PC-3 (cell line): Measurements from ENCODE around the gene EXTL2.

Source experiments
- CTCF ChIP-seq: fragments of 300-600 bp; sonication (generic); conservative IDR thresholded peaks from 2 replicates; pipeline ENCODE4 v1.5.1; 2017; ENCODE audit warnings: antibody characterized with exemption, low read depth, mild to moderate bottlenecking, low read length
- EZH2 ChIP-seq: fragments of 300-600 bp; sonication (generic); IDR thresholded peaks from one replicate; pipeline ENCODE4 v1.6.1; 2017; ENCODE audit warnings: antibody characterized with exemption, mild to moderate bottlenecking, low read length; ENCODE audit not compliant: unreplicated experiment
- EZH2phosphoT487 ChIP-seq: fragments of 300-600 bp; sonication (generic); IDR thresholded peaks from 2 replicates; pipeline ENCODE4 v1.6.1; 2018; ENCODE audit warnings: mild to moderate bottlenecking, antibody characterized with exemption, low read length, borderline replicate concordance

GRCh38 chr1:100931716-100932115, 37.1 kb upstream of the EXTL2 start:
- TF ChIP-seq CTCF: no peak; the same call in 1 of the 2 replicates
- no peak for TF ChIP-seq EZH2
- TF ChIP-seq EZH2phosphoT487: no peak
